ENCODE results near the gene NEB. TPM values are rescaled to one million over a fixed set of nuclear protein-coding genes. Genes with fewer than 3 reads are reported as not detected.

The NEB gene
- total and polyA plus RNA-seq, 2 of the 13 experiments (the other 11 are each of a cell fraction or from before 2014, with no cell fraction given), result 0.21 to 0.24 TPM

DNA sequence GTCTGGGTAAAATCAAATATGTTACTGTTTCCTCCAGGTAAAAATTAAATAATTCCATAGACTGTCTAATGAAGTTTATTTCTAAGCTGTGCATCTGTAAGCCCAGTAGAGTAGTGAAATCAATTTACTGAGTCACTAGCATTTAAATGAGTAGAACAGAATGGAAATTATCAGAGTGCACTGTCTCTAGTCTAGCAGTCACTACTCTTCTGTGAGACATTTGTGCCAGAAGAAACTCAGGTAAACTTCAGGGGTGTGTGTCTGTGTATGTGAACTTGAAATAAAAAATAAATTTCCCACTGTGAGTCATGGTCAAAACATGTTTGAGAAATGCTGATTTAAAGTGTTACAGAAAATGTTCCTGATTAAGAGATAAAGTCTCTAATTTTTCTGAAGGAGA is 178.2 kb downstream of the NEB start:
- Histone ChIP-seq H3K4me2 (ENCODE audit: low read depth, low read length) (no peak overlapping the region), H3K4me1 (ENCODE audit: insufficient read depth, low read length) (no peaks in the 10 kb centered on the region), H3K27me3 (ENCODE audit: control insufficient read depth in 1 of 2, insufficient read depth in 2 of 2, low read length in 2 of 2) (no peaks in the 10 kb centered on the region), H3K27ac (ENCODE audit: extremely low read length, insufficient read depth, low read length) (no peak overlapping the region), H3K36me3 (replicated peaks in 1 of 2; ENCODE audit: control insufficient read depth in 1 of 2, insufficient read depth in 2 of 2, low read length in 2 of 2) (no peaks in the 10 kb centered on the region), H4K20me1 (ENCODE audit: insufficient read depth, low read length) (no peaks in the 10 kb centered on the region), H3K9me3 (ENCODE audit: low read length) (no peaks in the 10 kb centered on the region), H3K79me2 (ENCODE audit: insufficient read depth, low read length) (no peaks in the 10 kb centered on the region), H3K9ac (ENCODE audit: insufficient read depth, low read depth, low read length) (no peak overlapping the region), H2AFZ (ENCODE audit: low read length) (no peak overlapping the region), H3K4me3 (replicated peaks in 1 of 3; ENCODE audit: insufficient read depth in 1 of 3, low read depth in 2 of 3, low read length in 3 of 3) (no peak overlapping the region)
- no TSS peak for BruUV-seq (replicated peaks)
- DNase-seq (ENCODE audit: low spot score) (no peak), ATAC-seq (no peak), FAIRE-seq (no peak)
- TF ChIP-seq HNRNPL (IDR thresholded peaks at IDR 0.05; ENCODE audit: low read depth, low read length) (no peak), RFX3 (CRISPR knock-in tag; IDR thresholded peaks at IDR 0.05) (no peak), ZNF264 (CRISPR knock-in tag; IDR thresholded peaks at IDR 0.05) (no peak), RXRA (CRISPR knock-in tag; IDR thresholded peaks at IDR 0.05) (no peak), YEATS2 (CRISPR knock-in tag; IDR thresholded peaks at IDR 0.05; ENCODE audit: borderline replicate concordance) (no peak), HNF1B (CRISPR knock-in tag; IDR thresholded peaks at IDR 0.05) (no peak), MAFK (conservative IDR thresholded peaks at IDR 0.05 in 1 of 2, IDR thresholded peaks at IDR 0.05 in 1 of 2; ENCODE audit: low read length in 2 of 2) (no peak), ZNF614 (CRISPR knock-in tag; IDR thresholded peaks at IDR 0.05; ENCODE audit: borderline replicate concordance) (no peak), MBD4 (IDR thresholded peaks at IDR 0.05; ENCODE audit: borderline replicate concordance, low read length) (no peak), TAF1 (CRISPR knock-in tag; IDR thresholded peaks at IDR 0.05) (no peak), ZNF841 (CRISPR knock-in tag; IDR thresholded peaks at IDR 0.05; ENCODE audit: borderline replicate concordance) (no peak), POLR2A (IDR thresholded peaks at IDR 0.05; ENCODE audit: insufficient read depth in 1 of 2, low read depth in 2 of 2, low read length in 2 of 2) (no peak), ZNF724P (CRISPR knock-in tag; IDR thresholded peaks at IDR 0.05; ENCODE audit: borderline replicate concordance) (no peak), ARID2 (CRISPR knock-in tag; IDR thresholded peaks at IDR 0.05; ENCODE audit: borderline replicate concordance) (no peak), FOXA3 (CRISPR knock-in tag; IDR thresholded peaks at IDR 0.05) (no peak)
- TF ChIP-seq, protein P1, sequence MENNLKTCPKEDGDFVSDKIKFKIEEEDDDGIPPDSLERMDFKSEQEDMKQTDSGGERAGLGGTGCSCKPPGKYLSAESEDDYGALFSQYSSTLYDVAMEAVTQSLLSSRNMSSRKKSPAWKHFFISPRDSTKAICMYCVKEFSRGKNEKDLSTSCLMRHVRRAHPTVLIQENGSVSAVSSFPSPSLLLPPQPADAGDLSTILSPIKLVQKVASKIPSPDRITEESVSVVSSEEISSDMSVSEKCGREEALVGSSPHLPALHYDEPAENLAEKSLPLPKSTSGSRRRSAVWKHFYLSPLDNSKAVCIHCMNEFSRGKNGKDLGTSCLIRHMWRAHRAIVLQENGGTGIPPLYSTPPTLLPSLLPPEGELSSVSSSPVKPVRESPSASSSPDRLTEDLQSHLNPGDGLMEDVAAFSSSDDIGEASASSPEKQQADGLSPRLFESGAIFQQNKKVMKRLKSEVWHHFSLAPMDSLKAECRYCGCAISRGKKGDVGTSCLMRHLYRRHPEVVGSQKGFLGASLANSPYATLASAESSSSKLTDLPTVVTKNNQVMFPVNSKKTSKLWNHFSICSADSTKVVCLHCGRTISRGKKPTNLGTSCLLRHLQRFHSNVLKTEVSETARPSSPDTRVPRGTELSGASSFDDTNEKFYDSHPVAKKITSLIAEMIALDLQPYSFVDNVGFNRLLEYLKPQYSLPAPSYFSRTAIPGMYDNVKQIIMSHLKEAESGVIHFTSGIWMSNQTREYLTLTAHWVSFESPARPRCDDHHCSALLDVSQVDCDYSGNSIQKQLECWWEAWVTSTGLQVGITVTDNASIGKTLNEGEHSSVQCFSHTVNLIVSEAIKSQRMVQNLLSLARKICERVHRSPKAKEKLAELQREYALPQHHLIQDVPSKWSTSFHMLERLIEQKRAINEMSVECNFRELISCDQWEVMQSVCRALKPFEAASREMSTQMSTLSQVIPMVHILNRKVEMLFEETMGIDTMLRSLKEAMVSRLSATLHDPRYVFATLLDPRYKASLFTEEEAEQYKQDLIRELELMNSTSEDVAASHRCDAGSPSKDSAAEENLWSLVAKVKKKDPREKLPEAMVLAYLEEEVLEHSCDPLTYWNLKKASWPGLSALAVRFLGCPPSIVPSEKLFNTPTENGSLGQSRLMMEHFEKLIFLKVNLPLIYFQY (CRISPR knock-in tag; IDR thresholded peaks at IDR 0.05; ENCODE audit: borderline replicate concordance), result no peak
- TF ChIP-seq, protein P2, sequence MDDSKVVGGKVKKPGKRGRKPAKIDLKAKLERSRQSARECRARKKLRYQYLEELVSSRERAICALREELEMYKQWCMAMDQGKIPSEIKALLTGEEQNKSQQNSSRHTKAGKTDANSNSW (CRISPR knock-in tag; IDR thresholded peaks at IDR 0.05; ENCODE audit: borderline replicate concordance), result no peak
- in situ Hi-C loops (cut with HindIII; ENCODE audit: extremely low pct_ligation_motif_present, low pct_unique_long_range_greater_than_20kb) (no loop called here), intact Hi-C loops (cut with micrococcal nuclease; ENCODE audit: unreplicated experiment) (no loop called here)
- CTCF ChIA-PET (ENCODE audit: low intra/inter-chr PET ratio, low total read pairs), result no interaction called here
- POLR2A ChIA-PET, result no interaction called here
